Lung microvascular endothelial cell (primary cell): ENCODE results near the gene CLIC3. TPM values are rescaled to one million over a fixed set of nuclear protein-coding genes. Genes with fewer than 3 reads are reported as not detected.
"Not testable (repeated sequence)": the region's sequence is repeated elsewhere in the genome, so short reads cannot be mapped to it uniquely, and the experiment has no call there.

Experiments
- DNase-seq, 2 donors: peaks; one replicate each; pipeline versions ENCODE4 v3.0.0 to v3.0.0-alpha.2; 2010; ENCODE audit warnings: low read depth in 2 of 2
- total RNA-seq: library from RNA; depleted of rRNA; stranded (reverse); fragments of >200 nt; gene quantifications from 2 replicates; pipeline ENCODE4 v1.2.1, GENCODE V29; 2014

CLIC3 gene
- 0.22 TPM in 1 of 2 replicates, not detected in the other for total RNA-seq

- no peak for DNase-seq
These were observed at the start of gene CLIC3 for GRCh38 chr9:136996361-136997292. Gene CLIC3, minus strand, starts transcription at chr9:136996568. Its CDS starts 25 bp downstream, at chr9:136996543.

DNA sequence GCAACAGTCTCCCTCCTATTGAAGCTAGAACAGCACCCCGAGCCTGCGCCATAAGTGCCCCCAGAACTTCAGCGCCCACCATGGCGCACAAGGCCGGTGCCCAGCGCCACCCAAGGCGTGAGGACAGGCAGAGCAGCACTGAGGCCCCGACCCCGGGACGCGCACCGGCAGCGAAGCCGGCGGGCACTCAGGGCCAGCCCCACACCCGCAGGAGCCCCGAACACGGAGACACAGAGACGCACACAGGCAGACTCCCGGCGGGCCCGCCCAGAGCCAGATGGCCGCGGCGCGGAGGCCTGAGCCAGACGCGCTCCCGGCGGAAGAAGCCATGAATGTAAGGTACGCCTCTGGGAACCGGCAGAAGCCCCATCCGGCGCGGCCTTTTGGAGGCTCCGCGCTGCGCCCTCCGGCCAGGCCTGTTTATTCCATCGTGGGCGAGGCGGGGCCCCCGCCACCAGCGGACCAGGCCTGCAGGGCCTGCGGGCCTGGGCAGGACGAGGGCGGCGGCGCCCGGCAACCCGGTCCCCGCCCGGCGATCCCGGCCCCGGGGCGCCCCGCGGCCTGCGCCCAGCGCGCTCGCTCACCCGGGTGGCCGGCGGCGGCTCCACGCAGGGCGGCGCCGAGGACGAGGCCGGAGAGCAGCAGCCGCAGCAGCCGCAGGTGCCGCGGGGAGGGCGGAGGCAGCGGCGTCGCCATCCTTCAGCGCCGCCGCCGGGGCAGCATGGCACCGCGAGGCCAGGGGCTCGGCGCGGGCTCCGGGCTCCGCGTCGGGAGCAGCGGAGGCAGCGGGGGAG lies 49.1 kb upstream of the CLIC3 start:
- DNase-seq = peak; percentile 58 to 69

GRCh38 chr9:137044502-137045177 lies 48.3 kb upstream of the CLIC3 start:
- DNase-seq = peak in 1 of 2 donors; percentile 36

- DNase-seq = no peak
These were observed 47.7 kb upstream of the CLIC3 start for GRCh38 chr9:137044037-137044436.

DNA sequence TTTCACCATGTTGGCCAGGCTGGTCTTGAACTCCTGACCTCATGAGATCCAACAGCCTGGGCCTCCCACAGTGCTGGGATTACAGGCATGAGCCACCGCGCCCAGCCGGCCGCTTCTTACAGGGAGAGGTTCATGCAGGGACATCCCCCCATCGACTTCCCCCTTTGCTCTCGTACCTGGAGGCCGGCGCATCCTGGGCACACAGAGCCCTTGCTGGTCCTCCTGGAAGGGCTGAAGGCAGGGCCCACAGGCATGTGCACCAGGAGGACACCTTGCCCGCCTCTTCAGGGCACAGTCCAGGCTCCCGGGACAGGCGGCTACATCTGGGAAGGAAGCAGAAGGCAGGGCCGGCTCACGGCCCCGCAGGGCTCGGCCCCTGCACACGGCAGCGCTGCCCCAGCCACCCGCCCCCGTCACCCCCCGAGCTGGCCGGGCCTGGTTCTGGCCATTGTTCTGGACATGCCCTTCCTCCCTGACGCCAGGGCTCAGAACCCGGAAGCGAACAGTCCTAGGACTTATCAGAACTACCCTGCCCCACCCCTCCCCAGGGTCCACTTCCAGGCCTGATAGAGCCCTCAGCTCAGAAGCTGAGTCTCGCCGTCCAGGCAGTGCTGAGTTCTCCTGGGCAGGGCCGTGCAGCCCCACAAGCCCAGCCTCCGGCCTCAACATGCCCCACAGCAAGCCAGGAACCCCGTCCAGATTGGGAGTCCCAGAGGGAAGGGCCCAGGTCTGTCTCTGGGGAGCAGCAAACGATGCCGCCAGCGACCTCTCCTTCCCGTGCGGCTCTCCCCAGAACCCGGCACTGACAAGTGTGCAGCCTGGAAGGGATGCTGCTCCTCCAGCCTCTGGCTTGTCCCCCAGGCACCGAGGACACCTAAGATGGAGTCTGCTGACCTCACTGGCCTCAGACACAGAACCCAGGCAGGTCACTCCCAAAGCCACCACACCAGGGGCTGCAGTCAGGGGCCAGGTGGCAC lies 46.7 kb upstream of the CLIC3 start:
- DNase-seq = peak; percentile 34 to 41

DNA sequence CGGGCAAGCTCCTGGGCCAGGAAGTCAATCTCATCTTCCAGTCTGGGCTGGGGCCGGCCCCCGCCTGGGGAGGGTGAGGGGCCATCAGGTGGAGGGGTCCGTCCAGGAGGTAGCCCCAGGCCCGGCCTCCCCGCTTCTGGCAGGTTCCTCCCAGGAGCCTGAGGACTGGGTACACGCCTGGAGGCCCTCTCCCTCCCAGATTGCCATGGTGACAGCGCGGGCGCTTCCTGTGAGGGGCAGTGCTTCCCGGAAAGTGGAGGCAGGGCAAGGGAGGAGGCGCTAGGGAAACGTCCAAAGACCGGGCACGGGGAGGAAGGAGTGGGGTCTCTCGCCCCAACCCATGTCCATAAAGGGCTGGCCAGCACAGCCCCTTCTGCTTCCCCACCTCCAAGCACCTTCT lies 44.8 kb upstream of the CLIC3 start:
- peak; percentile 32 to 39 for DNase-seq

DNA sequence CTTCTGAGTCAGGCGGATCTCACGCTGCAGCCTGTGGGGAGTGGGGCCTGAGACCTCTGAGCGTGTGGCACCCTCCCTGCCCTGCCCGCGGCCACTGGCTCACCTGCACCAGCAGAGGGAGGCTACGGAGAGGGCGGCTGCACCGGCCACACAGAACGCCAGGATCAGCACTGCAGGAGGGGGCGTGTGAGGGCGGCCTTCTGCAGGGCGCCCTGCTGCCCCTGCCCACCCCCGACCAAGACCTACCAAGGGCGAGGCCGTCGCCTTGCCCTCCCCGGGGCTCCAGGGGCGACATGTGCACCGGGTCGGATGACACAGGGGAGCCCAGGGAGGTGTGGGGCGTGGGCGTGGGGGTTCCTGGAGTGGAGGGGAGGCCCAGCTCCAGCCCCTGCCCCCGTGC lies 44.2 kb upstream of the CLIC3 start:
- no peak for DNase-seq

DNA sequence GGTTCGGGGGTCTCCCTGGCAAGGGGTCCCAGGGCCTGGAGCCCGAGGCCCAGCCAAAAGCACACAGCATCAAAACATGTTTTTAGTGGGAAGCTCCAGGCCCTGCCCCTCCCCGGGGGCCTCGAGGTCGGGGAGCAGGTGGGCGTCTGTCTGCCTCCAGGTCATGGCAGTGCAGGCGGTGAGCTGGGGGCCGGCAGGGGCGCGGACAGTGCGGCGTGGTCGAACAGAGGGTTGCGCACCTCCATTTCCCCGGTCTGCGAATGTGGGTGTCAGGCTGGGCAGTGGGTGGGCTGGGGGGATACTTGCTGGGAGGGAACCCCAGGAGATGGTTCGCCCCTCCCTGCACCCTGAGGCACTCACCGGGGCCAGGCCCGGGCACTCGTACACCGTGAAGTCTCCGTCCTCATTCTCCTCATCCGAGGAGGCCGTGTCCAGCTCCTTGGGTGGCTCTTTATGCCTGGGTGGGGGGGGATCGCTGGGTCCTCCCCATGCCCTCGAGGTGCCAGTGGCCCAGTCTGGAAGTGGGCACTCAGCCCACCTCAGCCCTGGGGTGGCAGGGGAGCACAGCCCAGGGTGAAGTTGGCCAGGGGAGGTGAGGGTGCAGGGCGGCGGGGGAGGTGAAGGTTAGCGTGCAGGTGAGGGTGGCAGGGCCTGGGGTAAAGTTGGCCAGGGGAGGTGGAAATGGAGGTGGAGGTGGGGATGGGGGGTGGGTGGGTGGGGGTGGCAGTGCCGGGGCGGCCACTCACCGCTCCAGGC lies 43.4 kb upstream of the CLIC3 start:
- DNase-seq = no peak

GRCh38 chr9:137038916-137039315 lies 42.5 kb upstream of the CLIC3 start:
- DNase-seq = no peak

DNA sequence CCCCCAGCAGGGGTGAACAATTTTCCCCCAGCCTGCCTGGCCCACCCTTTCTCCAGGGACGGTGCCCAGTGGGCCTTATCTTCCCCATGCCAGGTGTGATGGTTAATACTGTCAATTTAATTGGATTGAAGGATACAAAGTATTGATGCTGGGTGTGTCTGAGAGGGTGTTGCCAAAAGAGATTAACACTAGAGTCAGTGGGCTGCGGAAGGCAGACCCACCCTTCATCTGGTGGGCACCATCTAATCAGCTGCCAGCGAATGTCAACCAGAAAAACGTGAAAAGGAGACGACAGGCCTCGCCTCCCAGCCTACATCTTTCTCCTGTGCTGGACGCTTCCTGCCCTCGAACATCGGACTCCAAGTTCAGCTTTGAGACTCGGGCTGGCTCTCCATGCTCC lies 41.1 kb upstream of the CLIC3 start:
- no peak for DNase-seq

GRCh38 chr9:137037035-137037434 lies 40.7 kb upstream of the CLIC3 start:
- no peak for DNase-seq

DNA sequence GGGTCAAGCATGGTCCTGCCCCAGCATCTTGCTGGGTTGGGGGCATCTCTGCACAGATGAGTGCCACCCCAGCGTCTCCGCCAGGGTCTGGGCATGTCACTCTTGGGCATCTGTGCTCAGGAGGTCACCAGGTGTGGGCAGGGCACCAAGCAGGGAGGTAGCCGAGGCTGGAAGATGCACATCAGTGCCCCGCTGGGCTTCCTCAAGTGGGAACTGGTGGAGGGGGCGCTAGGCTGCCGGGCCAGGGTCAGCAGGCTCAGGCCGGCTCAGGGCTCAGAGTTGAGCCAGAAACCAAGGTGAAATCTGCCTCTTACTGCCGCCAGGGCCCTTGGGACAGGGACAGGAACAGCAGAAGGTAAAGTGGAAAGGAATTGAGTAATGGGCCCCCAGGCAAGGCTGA lies 39.6 kb upstream of the CLIC3 start:
- DNase-seq = no peak

- DNase-seq = no peak
These were observed 39.1 kb upstream of the CLIC3 start for GRCh38 chr9:137035507-137035834.

DNA sequence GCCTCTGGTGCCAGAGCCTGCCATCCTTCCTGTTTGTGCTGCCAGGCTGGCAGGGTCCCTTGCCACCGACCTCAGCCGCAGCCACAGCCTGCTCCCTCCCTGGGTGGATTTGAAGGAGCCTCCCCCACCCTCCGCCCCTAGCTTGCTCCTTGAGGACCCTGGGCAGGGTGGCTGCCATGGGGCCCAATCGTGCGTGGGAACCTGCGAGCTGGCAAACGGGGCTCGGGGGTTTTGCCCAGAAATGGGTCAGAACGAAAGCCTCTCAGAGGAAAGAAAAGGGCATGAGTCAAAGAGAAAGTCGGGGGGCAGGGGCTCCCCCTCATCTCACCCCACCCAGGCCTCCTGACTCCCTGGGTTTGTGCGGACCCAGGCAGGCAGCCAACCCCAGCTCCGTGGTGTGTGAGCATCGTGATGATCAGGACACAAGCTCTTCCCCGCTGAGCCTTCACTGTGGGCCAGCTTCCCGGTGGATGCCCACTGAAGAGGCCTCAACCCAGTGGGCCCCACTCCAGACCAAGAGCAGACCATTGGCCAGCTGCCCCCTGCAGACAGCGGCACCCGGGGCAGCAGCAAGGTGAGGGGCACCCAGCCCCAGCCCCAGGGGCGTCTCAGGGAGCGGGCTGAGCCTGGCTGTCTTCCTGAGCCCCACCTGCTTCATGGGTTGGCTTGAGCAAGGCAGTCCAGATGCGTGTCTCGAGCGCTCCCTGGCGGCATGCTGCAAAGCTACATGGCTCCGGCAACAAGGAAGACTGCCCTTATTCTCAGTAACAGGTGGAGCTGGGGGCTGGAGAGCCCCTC lies 38.5 kb upstream of the CLIC3 start:
- DNase-seq = peak; percentile 85 to 92

DNA sequence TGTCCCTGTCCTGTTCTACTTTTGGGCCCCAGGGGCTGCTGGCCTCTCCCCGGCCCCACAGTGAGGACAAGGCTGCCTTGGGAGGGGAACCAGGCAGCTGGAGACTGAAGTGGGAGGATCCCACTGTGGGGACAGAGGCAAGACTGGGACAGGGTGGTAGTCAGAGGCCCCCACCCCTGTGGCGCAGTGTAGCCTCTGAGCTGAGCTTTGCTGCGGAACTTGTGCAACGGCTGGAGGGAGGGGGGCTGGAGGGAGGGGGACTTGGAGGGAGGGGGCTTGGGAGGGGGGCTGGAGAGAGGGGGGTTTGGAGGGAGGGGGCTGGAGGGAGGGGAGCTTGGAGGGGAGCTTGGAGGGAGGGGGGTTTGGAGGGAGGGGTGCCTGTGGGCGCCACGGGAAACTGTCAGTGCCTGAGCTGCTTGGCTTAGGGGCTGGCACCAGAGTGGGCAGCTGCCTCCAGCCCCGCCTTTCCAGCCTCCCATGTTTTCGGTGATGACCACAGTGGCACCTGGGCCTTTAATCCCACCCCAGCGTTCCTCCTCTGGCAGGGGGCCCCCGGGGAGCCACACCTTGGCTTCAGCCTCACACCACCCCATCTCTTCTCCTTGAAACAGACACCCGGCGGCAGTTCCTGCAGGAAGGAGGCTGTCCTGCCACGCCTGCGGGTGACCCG lies 37.8 kb upstream of the CLIC3 start:
- no peak for DNase-seq

DNA sequence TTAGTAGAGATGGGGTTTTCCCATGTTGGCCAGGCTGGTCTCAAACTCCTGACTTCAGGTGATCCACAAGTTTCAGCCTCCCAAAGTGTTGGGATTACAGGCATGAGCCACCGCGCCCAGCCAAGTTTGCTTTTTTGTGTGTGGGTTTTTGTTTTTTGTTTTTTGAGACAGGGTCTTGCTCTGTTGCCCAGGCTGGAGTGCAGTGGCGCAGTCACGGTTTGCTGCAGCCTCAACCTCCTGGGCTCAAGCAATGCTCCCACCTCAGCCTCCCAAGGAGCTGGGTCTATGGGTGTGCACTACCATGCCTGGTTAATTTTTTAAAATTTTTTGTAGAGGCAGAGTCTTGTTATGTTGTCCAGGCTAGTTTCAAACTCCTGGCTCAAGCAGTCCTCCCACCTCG lies 37.1 kb upstream of the CLIC3 start:
- not testable (repeated sequence) for DNase-seq

DNA sequence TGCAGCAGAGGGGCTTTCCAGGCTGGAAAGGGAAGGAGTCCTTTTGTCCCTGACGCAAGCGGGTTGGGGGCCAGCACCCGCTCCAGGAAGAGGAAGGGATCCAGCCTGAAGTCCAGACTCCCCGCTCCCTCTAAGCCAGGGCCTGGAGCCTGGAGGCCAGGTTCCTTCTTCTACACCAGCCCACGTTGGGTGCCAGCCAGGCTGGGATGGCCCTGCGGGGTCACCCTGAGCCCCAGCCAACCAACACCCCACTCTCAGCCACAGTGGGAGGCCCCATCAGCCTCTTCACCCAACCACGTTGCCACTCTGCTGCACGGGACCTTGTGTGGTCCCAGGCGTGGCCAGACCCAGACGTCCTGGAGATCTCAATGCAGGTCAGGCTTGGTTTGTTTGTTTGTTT lies 36.5 kb upstream of the CLIC3 start:
- DNase-seq = no peak

GRCh38 chr9:137031904-137032640 lies 35.7 kb upstream of the CLIC3 start, which contains the start of gene FUT7:
Gene FUT7, minus strand, starts transcription at chr9:137032088. Its CDS starts 97 bp downstream, at chr9:137031991.
- no peak for DNase-seq
